Inflammatory macrophage treated with lipopolysaccharide for 1 hour (primary cell): ENCODE measurements around the gene CLECL1.

Experiments used
- DNase-seq, 2 donors: peaks; one replicate each; pipeline ENCODE4 v3.0.0-alpha.2; 2020 to 2022

The CLECL1 gene

DNA sequence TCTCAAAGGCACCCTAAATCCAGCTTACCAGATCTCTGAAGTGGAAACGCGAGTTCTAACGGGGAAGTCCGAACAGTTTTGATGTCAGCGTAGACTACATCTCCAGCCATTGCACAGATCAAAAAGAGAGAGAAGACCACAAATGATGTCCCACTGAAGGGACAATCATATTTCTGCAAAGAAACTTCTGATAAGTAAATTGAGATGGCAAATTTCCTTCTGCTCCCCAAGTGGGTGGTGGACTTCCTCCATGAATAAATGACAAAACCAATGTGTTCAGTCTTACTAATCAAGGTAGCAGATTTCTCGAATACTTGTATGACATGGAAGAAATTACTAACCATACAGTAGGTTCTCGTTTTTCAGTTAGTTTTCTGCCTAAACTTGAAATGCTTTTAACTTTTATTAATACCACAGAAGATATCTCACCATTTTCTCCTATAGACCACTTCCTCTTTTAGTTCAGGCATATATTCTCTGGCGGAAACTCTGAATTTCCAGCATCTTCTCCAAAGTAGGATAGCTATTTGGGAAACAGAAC, at the start of gene CLECL1:
TSS of gene CLECL1 (minus strand) at position 177 of the 541 bp plus-strand sequence.
- peak; percentile 53 to 62 for DNase-seq

DNA sequence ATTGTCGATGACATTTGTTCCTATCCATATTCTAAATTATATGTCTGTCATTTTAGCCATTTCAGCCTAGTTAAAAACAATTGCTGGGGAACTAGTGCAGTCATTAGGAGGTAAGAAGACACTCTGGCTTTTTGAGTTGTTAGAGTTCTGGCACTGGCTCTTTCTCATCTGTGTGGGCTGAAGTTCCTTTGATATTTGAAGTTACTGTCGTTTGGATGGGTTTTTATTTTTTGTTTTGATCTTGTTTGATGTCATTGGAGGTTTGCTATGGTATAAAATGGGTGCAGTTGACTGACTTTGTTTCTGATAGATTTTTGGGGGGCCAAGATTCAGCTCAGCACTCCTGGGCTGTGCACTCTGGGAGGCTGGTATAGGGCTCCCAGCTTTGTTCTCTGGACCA, 48.5 kb upstream of the CLECL1 start:
- no peak for DNase-seq

DNA sequence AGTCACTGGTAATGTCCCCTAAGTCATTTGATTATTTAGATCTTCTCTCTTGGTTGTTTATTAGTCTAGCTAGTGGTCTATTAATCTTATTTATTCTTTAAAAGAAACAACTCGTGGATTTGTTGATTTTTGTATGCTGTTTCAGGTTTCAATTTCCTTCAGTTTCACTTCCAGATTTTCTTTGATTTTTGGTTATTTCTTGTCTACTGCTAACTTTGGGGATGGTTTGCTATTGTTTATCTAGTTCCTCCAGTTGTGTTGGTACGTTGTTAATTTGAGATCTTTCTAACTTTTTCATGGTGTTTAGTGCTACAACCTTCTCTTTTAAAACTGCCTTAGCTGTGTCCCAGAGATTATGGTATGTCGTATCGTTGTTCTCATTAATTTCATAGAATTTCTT, 46.3 kb upstream of the CLECL1 start:
- DNase-seq: peak in 1 of 2 donors; percentile 32

DNA sequence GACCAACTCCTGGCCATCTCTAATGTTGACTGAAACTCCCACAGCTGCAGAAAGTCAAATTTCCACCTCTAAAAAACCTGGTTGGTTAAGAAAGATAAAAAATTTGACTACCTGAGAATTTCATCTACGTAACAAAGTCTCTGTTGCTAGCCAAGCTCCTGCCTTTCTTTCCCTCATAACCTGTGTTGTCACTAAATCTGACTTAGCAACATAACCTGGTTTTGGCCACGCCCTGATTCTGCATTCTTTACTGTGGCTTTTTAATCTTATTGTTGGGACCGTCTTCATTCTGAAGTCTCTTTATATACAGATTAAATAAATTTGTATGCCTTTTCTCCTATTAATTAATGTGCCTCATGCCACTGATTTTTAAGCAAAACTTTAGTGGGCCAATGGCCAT, 43.9 kb upstream of the CLECL1 start:
- DNase-seq: no peak

DNA sequence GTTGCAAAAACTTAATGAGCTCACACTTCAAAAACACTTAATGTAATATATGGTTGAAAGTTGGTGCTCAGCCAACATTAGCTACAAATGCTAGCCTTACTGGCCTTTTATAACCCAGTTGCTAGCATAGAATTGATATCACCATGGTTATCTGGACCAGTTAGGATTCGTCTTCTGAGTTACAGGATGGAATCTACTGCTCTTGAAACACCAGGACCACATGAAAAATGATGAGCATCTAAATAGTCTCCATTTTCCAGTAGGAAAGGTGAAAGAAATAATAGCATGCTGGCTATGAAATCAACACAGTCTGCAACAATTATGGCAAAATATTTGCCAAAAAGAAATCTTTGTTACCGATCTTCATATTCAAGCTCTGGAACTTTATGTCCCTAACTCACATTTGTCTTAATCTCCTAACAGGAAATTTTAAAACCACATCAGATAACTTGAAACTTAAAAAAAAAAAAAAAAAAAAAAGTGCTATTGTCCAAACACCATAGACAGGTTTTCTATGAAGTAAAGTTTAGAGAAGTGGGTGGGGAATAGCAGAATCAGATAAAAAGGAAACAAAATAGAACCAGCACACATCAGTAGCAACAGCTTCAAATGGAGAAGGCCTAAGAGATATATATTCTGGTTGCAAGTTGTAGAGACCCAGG, 40.5 kb upstream of the CLECL1 start:
- no peak for DNase-seq

DNA sequence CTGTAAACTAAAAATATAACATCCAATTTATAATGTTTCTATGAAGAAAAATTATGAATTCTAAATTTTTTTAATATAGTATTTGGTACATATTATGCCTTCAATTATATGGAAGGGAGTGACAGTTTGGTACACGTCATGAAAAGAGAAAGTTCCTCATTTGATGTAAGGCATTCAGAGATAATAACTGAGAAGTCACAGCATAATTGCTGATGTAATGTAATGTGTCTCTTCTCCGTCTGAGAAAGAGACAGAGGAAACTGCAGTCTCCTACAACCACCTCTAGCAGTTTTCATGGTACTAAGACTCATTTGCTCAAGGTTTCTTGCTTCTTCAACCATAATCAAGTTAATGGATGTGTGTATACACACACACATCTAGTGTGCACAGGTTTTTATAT, 30.1 kb upstream of the CLECL1 start:
- peak; percentile 56 to 66 for DNase-seq

DNA sequence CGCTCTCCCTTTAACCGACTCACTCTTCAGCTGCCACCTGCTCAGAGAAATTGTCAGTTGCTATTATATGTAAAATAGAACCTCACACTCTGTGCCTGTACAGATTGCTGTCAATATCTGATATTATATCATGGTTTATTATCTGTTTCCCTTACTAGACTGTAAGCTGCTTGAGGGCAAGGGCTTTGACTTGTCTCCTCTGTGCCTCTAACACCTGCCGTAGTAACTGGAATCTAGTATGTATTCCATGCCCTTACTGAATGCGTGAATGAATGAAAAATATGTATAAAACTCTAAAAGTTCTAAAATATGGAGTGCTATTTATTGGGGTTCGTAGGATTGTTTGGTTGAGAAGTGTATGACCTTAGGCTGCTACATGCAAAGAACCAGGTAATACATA, 29.5 kb upstream of the CLECL1 start:
- no peak for DNase-seq

DNA sequence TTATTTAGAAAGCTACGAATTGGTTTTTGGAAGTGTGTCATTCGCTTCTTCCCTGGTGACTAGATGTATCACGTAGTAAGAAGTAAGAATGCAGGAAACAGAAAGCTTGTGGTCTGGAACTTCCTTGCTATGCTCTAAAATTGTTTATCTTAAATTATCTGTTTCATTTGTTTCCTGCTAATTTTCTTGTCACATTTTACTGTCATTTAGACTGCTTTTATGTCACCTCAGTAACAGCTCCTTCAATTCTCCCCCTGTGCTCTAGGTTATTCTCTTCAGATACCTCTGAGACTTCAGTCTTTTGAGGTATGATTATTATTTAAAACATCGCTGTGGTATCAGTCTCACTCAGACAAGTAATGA, 28.5 kb upstream of the CLECL1 start:
- peak; percentile 32 to 55 for DNase-seq

DNA sequence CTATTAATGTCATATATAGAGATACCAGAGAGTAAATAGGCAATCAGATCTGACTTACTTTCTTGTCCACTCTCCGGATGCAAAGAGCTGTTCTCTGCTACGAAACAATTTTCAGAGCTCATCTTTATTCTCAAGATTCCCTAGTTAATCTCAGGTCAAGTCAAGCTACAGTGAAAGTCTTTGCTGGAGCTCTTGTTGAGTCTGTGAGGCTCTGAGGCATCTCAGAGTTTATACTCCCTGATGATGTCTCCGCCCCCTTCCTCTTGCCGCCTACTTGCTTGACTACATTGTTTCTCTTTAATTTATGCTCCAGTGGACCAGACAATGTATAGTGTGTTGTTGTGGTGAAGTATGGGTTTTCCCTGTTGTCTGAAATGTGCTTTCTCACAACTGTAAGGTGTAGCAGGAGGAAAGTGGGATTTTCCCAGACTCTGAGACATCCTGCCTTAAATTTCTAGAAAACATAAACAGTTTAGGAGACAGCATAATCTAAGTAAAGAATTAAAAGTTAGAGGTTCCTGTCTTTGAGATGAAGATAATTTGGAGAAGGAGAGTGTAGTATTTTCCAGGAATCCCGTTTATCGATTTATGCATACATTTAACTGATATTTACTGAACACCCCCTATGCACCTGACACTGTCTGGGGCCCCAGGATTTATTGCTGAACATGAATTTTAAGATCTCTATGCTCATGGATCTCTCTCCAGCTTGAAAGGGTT, 28.0 kb upstream of the CLECL1 start, which contains the start of gene CD69:
TSS of gene CD69 (minus strand) at position 203 of the 720 bp plus-strand sequence. CDS start at position 122, 81 bp downstream.
- DNase-seq: peak; percentile 74 to 83

DNA sequence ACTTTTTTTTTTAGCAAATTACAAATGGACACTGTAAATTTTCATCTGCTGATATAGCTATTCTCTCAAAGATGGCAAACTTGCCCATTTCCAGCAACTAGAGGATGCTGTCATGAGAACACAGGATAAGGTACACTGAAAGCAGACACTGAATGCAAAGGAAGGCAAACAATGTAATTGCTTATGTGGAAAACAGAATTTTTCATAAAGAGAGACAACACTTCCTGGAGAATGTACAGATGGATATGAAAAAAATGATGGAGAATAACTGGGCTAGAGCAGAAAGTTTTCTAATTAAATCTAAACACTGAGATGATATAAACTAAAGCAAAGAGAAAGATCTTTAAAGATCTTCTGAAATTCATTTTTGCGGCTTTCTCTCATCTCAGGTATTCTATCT, 27.2 kb upstream of the CLECL1 start:
- DNase-seq: no peak

DNA sequence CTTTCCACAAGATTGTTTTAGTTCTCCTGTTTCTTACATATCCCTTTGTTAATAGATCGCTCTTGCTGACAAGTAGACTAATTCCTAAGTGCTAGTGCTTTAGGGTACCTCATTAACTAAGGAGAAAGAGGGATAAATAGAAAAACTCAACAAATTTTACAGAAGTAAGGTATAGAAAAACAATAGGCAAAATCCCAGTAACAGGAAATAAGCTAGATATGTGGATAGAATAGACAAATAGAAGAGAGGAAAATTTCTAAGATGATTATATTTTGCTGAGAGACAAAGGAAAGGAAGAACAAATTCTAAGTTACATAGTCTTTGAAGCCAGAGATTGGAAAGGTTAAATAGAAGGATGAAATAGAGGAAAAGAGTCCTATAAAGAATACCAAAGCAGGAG, 26.8 kb upstream of the CLECL1 start:
- DNase-seq: no peak

DNA sequence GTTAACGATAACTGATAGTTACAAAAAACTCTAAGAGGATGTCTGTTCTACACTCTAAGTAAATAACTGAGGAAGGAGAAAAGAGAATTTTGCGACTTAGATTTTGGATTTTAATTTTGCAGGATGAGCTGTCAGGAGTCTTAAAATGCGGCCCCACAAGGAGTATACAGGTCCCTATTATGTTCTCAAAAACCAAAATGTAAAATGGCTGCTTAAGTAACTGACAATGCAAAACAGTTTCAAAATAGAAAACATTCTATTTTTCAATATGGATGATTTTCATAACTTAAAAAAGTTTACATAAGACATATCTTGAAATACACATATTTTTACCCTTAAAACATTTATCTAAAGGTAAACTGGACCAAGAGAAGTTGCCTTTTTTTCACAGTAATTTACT, 25.2 kb upstream of the CLECL1 start:
- no peak for DNase-seq

DNA sequence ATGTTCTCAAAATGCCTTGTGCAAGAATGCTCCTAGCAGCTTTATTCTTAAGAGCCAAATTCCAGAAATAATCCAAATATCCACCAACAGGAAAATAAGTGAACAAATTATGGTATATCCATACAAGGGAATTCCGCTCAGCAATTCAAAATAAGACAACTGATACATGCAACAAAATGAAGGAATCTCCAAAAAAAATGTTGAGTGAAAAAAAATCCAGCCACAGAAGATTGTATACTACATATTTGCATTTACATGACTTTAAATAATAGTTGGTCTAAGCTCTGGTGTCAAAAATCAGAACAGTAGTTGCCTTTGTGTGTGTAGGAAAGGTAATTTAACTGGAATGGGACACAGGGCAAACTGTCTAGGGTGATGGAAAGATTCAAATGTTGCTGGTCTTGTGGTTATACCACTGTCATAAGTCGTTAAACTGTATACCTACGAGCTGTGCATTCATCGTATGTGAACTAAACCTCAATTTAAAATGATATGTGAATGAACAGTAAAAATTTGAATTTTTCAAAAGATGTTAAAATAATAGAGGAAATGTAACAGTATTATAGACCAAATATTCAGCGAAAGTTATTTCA, 24.6 kb upstream of the CLECL1 start:
- DNase-seq: no peak

DNA sequence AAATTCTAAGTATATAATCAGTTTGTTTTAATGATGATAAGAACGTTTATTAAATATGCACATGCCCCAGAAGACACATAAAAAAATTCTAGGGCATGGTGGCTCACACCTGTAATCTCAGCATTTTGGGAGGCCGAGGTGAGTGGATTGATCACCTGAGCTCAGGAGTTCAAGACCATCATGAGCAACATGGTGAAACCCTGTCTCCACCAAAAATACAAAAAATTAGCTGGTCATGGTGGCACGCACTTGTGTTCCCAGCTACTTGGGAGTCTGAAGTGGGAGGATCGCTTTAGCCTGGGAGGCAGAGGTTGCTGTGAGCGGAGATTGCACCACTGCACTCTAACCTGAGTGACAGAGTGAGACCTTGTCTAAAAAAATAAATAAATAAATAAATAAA, 23.8 kb upstream of the CLECL1 start:
- no peak for DNase-seq

DNA sequence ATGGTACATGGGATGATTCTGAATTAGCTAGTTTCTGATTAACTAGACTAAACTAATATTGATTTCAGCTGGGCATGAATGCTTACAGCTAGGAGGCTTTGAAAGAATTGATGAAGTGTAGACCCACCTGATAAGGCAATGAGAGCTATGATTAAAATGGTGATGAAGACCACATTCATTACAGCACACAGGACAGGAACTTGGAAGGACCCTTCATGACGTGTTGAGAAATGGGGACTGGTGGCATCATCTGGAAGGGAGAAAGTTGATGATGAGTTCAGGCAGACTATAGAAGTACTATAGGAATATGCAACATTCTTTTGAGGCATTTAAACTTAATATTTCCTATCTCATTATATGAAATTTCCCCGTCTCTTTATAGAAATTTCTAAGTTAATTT, 23.3 kb upstream of the CLECL1 start:
- DNase-seq: no peak

DNA sequence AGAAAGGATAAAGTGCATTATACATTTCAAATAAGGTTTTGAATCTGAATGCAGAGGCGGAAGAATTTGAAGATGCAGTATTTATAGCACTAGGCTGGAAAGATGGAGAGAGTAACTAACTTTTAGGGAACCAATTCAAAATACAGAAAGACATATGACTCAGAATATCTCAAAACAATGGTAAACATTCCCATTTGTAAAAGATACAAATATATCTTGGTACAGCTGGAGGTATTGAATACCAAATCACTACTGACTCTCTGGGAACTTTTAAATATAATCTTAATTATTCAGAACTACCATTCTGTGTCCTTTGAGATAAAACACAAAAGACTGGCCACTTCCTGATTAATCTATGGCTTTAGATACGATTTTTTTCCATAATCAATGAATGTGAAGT, 22.7 kb upstream of the CLECL1 start:
- DNase-seq: no peak

DNA sequence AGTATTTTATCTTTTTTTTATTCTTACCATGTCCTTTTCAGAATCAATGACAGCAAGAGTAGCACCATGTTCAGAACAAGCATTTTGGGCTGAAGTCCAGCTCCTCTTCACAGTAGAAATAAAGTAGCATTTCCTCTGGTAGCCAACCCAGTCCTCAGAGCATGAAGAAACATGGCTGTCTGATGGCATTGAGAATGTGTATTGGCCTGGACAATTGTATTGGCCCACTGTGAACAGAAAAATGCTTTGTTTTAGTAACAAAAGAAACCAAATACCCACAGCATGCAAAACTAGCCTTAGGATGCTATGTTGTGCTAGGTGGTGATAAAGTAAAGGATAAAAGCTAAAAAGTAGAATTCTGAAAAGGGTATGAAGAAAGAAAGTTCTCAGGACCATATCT, 22.1 kb upstream of the CLECL1 start:
- DNase-seq: no peak

DNA sequence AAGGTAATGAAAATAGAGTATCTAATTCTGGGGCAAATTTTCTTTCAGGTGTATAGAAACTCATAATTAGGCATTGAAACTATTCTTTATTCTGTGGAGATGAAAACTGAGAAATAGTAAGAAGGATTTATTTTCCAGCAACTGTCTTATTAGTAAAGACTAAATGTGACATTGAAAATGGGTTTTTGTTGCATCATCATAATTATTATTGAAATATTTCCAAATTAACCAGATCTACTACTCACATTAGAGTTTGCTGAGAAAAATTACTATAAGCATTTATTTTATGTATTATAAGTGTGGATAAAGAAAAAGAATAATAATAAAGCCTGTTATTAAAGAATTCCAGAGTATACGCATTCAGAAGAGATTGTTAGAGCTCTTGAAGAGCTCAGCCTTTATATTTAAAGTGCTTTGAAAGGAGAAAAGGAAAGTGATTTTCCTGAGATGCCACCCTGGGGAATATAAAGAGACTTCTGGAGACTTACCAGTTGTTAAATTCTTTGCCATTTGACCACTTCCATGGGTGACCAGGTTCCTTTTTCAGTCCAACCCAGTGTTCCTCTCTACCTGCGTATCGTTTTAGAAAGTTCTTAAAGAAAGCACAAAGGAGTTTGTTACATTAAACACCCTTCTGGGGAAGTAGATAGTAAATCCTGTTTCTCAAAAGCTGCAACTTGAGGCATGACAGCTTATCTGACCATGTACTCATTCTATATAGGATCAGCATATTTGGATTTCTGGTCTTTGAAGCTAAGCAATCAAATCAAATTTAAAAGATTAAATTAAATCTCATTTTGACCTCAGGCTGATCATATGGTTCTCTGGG, 21.4 kb upstream of the CLECL1 start:
- no peak for DNase-seq

DNA sequence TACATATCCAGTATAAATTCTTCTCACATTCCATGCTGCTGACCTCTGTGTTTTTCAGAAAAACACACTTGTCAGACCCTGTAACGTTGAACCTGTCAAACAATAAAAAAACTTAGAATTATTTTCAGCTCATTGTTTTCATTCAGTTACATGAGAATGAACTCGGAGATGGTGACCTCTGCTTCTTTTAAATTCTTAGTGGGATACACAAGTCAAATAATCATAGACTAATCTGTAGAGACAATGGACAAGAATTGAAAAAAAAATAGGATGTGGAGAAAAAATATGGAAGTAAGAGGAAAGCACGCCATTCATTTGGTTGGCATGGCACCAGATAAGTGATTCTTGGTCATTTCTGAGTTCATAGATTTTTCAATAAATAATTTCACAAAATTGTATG, 20.6 kb upstream of the CLECL1 start:
- DNase-seq: no peak

DNA sequence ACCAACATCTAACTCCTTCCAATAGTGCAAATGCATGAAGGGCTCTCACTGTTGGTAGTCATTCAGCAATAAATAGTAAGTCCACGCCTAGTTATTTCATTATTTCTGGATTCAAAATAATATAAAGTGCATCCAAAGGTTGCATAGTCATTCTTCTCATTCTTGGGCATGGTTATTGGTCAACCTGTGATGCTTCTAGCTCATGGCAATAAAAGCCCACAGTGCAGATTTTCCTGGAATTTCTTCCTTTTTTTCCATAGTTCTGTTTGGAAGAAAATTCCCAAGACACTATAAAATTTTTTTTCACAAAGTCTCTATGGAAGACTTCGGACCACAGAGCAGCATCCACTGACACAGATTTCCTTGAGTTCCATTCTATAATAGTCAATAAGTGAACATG, 20.2 kb upstream of the CLECL1 start:
- no peak for DNase-seq

DNA sequence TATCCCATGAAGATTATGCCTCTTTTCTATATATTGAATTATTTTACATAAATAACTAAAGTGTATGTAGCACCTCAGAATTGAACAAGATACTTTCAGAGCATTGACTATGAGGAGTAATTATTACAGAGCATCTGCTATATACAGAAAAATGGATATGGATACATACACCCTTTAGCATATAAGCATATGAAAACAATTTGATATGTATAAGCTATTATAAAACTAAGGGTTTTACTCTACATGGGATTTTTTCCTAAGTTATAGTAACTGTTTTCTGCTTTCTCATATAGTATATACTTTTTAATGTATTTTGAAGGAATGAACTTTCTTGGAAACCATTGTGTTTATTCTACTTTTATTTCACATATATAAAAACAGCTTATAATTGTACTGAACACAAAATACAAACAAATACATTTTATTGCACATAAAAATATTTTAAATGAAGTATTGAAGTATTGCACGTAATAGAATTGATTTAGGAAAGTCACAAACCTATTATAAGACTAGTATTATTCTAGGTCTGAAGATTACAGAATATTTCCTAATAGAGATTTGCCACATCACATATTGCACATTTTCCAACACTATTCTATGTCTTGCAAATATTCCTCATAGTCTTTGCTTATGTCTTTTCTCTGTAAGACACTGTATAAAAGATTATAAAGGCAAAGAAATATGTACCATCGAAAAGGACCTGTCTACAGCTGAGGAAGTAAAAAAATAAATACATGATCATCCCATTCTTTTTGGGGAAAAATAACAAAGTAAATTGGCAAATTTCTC, 19.4 kb upstream of the CLECL1 start:
- no peak for DNase-seq
